ENCODE measurements around the gene FBXO17.

- no peak for TF ChIP-seq CTCF (IDR thresholded peaks at IDR 0.05; ENCODE audit: low read depth, low read length, poor library complexity, severe bottlenecking)
- no peak for TF ChIP-seq EZH2phosphoT487 (IDR thresholded peaks at IDR 0.05; ENCODE audit: borderline replicate concordance, low read length)
Measured at GRCh38 chr19:38904581-38905539, 70.7 kb downstream of the FBXO17 start.
